Activated naive CD8-positive, alpha-beta T cell treated with anti-CD3 and anti-CD28 coated beads, Interleukin-2, amount 50 U/mL, for 24 hours (primary cell): ENCODE measurements around the gene DNAJC28.
"Not testable (repeated sequence)": the region's sequence is repeated elsewhere in the genome, so short reads cannot be mapped to it uniquely, and the experiment has no call there.

ENCODE experiments used
- ATAC-seq: fragments of 150-1000 bp; cut with Tn5 transposase; one replicate; pipeline ENCODE4 v1.10.0; 2021
- DNase-seq: peaks from one replicate; pipeline ENCODE4 v3.0.0; 2021
- H3K27ac Mint-ChIP-seq: one replicate; pipeline ENCODE4 v1.8.0; 2021; ENCODE audit warnings: mild to moderate bottlenecking, mixed read lengths
- H3K27me3 Mint-ChIP-seq: one replicate; pipeline ENCODE4 v1.8.0; 2021; ENCODE audit warnings: mixed read lengths
- H3K36me3 Mint-ChIP-seq: one replicate; pipeline ENCODE4 v1.8.0; 2021; ENCODE audit warnings: low read depth, mixed read lengths
- H3K4me1 Mint-ChIP-seq: one replicate; pipeline ENCODE4 v1.8.0; 2021; ENCODE audit warnings: mixed read lengths
- H3K4me3 Mint-ChIP-seq: one replicate; pipeline ENCODE4 v1.8.0; 2021; ENCODE audit warnings: mild to moderate bottlenecking, moderate library complexity, mixed read lengths
- H3K9me3 Mint-ChIP-seq: one replicate; pipeline ENCODE4 v1.8.0; 2021; ENCODE audit warnings: mixed read lengths

DNAJC28 gene

GRCh38 chr21:33473344-33473743 is 18.2 kb downstream of the DNAJC28 start:
- H3K4me1 Mint-ChIP-seq = peaks cover 16% of the 10 kb centered on the region
- no peak for DNase-seq

GRCh38 chr21:33470701-33471100 is 20.8 kb downstream of the DNAJC28 start:
- no peaks in the 10 kb centered on the region for H3K27me3 Mint-ChIP-seq
- no peak overlapping the region for H3K27ac Mint-ChIP-seq
- H3K4me3 Mint-ChIP-seq = no peak overlapping the region
- ATAC-seq (no peak), DNase-seq (no peak)
- peaks cover 8% of the 10 kb centered on the region for H3K4me1 Mint-ChIP-seq
- no peaks in the 10 kb centered on the region for H3K9me3 Mint-ChIP-seq
- H3K36me3 Mint-ChIP-seq = peaks cover 6% of the 10 kb centered on the region

More at GRCh38 chr21:33473344-33473743, 18.2 kb downstream of the DNAJC28 start:
- Mint-ChIP-seq H3K9me3 (no peaks in the 10 kb centered on the region), H3K36me3 (peaks cover 6% of the 10 kb centered on the region), H3K4me3 (no peak overlapping the region), H3K27ac (no peak overlapping the region), H3K27me3 (no peaks in the 10 kb centered on the region)
- no peak for ATAC-seq

DNA sequence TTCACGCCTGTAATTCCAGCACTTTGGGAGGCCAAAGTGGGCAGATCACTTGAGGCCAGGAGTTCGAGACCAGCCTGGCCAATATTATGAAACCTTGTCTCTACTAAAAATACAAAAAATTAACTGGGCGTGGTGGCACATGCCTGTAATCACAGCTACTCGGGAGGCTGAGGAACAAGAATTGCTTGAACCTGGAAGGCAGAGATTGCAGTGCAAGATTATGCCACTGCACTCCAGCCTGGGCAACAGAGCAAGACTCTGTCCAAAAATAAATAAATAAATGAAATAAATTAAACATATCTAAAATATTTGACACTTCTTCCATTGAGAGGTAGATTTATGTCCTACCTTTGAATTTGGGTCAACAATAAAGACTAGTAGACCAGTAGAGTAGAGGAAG is 22.3 kb downstream of the DNAJC28 start:
- not testable (repeated sequence) for H3K27ac Mint-ChIP-seq, DNase-seq, H3K9me3 Mint-ChIP-seq, ATAC-seq, H3K4me3 Mint-ChIP-seq, H3K36me3 Mint-ChIP-seq, H3K4me1 Mint-ChIP-seq, H3K27me3 Mint-ChIP-seq

GRCh38 chr21:33461538-33462250 is 29.8 kb downstream of the DNAJC28 start:
- no peaks in the 10 kb centered on the region for H3K9me3 Mint-ChIP-seq
- H3K27ac Mint-ChIP-seq = no peak overlapping the region
- ATAC-seq (no peak), DNase-seq (no peak)
- no peaks in the 10 kb centered on the region for H3K4me1 Mint-ChIP-seq
- no peak overlapping the region for H3K4me3 Mint-ChIP-seq
- H3K27me3 Mint-ChIP-seq = no peaks in the 10 kb centered on the region
- H3K36me3 Mint-ChIP-seq = peaks cover 3% of the 10 kb centered on the region

DNA sequence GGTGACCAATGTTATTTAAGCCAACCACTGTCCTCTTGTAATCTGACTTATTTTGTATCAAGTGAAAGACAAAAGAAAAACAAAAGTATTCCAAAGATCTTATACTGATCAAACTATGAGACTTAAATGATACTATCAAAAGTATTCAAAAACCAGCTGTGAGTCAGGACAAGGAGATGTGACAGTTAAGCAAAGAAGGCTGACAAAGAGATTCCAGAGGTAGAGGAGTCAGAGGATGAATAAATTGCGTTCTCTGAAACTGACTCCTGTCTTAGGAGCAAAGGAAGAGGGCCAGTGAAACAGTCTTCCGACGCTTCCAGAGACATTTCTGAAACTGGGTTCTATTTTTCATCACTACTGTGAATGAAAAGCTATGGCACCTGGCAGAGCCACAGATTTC is 32.7 kb downstream of the DNAJC28 start:
- Mint-ChIP-seq H3K4me1 (no peaks in the 10 kb centered on the region), H3K27me3 (no peaks in the 10 kb centered on the region), H3K27ac (no peak overlapping the region), H3K4me3 (no peak overlapping the region), H3K36me3 (peaks cover 3% of the 10 kb centered on the region), H3K9me3 (no peaks in the 10 kb centered on the region)
- DNase-seq (no peak), ATAC-seq (no peak)

DNA sequence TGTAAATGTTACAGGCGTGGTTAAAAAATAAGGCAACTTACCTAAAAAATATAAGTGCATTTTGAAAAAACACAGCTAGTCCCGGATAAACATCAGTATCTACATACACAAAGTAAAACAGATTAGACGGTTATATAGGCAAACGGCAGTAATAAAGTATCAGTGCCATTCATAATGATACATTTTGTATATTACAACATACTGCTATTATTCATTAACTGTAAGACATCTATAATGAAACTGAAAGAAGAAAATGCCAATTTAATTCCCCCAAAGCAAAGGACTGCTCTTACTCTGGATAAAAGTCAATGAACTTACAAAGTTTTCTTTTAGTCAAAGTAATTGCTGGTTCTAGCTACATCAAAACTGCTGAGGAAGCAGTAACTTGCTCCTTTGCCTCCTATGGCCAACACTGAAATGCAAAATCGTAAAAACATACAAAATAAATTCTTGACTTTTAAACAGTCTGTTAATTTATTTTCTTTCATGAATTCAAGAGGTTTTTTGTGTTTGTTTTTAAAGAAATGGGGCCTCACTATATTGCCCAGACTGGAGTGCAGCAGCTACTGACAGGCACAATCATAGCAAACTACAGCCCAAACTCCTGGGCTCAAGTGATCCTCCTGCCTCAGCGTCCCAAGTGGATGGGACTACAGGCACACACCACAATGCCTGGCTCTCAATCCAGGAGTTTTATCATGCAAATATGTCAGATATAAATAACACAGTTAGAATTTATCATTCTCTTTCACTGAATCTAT is 35.6 kb downstream of the DNAJC28 start:
- DNase-seq (no peak), ATAC-seq (no peak)
- Mint-ChIP-seq H3K27ac (no peak overlapping the region), H3K4me3 (no peak overlapping the region), H3K9me3 (no peaks in the 10 kb centered on the region), H3K27me3 (no peaks in the 10 kb centered on the region), H3K4me1 (peaks cover 5% of the 10 kb centered on the region), H3K36me3 (peaks cover 14% of the 10 kb centered on the region)

DNA sequence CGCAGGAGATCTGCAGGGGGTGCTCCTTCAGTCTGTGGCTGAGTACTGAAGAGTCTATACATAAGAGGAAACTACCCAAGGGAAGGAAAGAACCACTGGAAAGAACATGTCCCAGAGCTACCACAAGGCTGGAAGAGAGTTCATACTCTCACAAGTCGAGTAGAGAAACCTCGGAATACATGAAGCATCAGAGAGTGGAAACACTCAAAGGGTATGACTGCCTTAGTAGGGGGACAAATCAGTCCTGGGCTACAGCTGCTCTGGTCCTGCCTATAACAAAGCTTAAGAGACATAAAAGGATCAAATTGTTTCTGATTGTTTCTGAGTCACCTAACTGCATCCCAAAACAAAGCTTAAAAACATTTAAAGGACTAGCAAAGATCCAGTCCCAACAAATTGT is 39.2 kb downstream of the DNAJC28 start:
- no peaks in the 10 kb centered on the region for H3K27me3 Mint-ChIP-seq
- peaks cover 5% of the 10 kb centered on the region for H3K4me1 Mint-ChIP-seq
- ATAC-seq (peak; percentile 54), DNase-seq (no peak)
- peaks cover 11% of the 10 kb centered on the region for H3K36me3 Mint-ChIP-seq
- no peaks in the 10 kb centered on the region for H3K9me3 Mint-ChIP-seq
- H3K4me3 Mint-ChIP-seq = no peak overlapping the region
- H3K27ac Mint-ChIP-seq = no peak overlapping the region

DNA sequence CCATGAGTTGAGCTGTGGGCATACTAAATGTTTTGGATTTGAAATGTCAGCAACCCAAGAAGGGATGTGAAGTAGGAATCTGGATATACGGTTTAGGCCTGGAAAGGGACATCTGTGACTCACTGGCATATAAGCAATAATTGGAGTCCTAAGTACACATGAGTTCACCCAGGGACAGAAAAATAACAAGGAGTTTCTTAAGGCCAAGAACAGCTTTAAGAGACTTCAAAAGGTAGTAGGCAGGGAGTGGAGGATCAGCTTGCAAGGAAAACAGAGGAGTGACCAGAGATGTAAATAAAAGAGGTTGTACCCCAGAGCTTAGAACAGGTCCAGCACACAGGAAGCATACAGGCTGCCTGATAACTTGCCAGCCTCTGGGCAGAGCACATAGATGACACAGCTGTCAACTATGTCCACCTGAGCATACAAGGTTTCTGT is 39.9 kb downstream of the DNAJC28 start:
- Mint-ChIP-seq H3K27ac (no peak overlapping the region), H3K9me3 (no peaks in the 10 kb centered on the region), H3K4me3 (no peak overlapping the region), H3K36me3 (peaks cover 11% of the 10 kb centered on the region), H3K27me3 (no peaks in the 10 kb centered on the region), H3K4me1 (peaks cover 5% of the 10 kb centered on the region)
- ATAC-seq (no peak), DNase-seq (no peak)

GRCh38 chr21:33449616-33450015 is 41.9 kb downstream of the DNAJC28 start:
- DNase-seq = no peak
- H3K27me3 Mint-ChIP-seq = no peaks in the 10 kb centered on the region
- no peaks in the 10 kb centered on the region for H3K9me3 Mint-ChIP-seq
- no peak for ATAC-seq
- no peak overlapping the region for H3K4me3 Mint-ChIP-seq
- H3K27ac Mint-ChIP-seq = no peak overlapping the region
- H3K4me1 Mint-ChIP-seq = peaks cover 9% of the 10 kb centered on the region
- H3K36me3 Mint-ChIP-seq = peaks cover 11% of the 10 kb centered on the region

DNA sequence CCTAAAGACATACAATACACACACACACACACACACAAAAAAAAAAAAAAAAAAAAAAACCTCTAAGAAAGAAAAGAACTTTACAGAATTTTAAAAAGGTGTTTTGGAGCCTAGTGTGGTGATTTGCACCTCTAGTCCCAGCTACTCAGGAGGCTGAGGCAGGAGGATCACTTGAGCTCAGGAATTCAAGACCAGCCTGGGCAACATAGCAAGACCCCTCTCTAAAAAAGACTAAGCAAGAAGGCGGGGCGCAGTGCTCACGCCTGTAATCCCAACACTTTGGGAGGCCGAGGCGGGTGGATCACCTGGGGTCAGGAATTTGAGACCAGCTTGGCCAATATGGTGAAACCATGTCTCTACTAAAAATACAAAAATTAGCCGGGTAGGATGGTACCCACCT is 44.9 kb downstream of the DNAJC28 start:
- not testable (repeated sequence) for H3K4me3 Mint-ChIP-seq, ATAC-seq, H3K27ac Mint-ChIP-seq, H3K27me3 Mint-ChIP-seq, H3K9me3 Mint-ChIP-seq, H3K36me3 Mint-ChIP-seq, DNase-seq
- H3K4me1 Mint-ChIP-seq = peaks cover 14% of the 10 kb centered on the region

- Mint-ChIP-seq H3K9me3 (no peaks in the 10 kb centered on the region), H3K27ac (no peak overlapping the region), H3K36me3 (no peaks in the 10 kb centered on the region), H3K4me3 (no peak overlapping the region), H3K27me3 (no peaks in the 10 kb centered on the region), H3K4me1 (peaks cover 17% of the 10 kb centered on the region)
- DNase-seq = no peak
- no peak for ATAC-seq
Observed at GRCh38 chr21:33444499-33444898, 47.0 kb downstream of the DNAJC28 start.

GRCh38 chr21:33443194-33443593 is 48.3 kb downstream of the DNAJC28 start:
- Mint-ChIP-seq H3K36me3 (no peaks in the 10 kb centered on the region), H3K4me1 (peaks cover 17% of the 10 kb centered on the region), H3K9me3 (no peaks in the 10 kb centered on the region), H3K27ac (no peak overlapping the region), H3K4me3 (no peak overlapping the region), H3K27me3 (no peaks in the 10 kb centered on the region)
- ATAC-seq (no peak), DNase-seq (no peak)

DNA sequence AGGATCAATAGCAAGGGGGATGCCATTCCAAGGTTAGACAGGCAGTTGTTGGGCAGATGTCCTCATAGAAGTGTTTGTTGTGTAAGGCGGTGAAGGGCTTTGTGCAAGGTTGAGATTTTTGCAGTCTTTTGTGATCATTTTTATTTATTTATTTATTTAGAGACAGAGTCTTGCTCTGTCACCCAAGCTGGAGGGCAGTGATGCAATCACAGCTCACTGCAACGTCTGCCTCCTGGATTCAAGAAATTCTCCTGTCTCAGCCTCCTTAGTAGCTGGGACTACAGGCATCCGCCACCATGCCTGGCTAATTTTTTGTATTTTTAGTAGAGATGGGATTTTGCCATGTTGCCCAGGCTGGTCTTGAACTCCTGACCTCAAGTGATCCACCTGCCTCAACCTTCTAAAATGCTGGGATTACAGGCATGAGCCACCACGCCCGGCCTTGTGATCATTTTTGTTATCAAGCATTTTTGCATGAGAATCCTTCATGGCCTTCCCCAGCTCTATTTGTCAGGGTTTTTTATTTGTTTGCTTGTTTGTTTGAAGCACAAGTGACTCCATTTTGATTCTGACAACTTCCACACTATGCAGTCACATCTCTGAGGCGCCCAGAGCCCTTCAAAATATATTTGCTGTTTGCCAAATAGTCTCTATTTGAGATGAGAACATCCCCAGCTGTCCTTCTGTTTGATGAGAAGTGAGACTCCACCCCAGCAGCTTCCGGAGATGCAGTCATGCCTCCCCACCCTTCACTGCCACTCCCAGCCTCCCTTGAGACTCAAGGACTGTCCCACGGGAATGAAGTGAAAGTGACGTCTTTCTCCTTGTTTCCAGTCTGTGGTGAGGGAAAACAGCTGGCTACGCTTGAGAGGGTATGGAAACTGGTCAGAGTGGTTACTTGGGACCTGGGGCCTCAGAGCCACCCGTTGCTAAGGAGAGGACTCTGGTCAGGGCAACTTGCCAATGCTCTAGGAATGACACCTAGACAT is 49.7 kb downstream of the DNAJC28 start:
- peak; percentile 15 for DNase-seq
- no peaks in the 10 kb centered on the region for H3K9me3 Mint-ChIP-seq
- peak overlapping the region; percentile 20 for H3K27ac Mint-ChIP-seq
- ATAC-seq = no peak
- peaks cover 17% of the 10 kb centered on the region for H3K4me1 Mint-ChIP-seq
- no peak overlapping the region for H3K4me3 Mint-ChIP-seq
- no peaks in the 10 kb centered on the region for H3K27me3 Mint-ChIP-seq
- peaks cover 5% of the 10 kb centered on the region for H3K36me3 Mint-ChIP-seq
